ENCODE data around the gene ENKD1. TPM values are rescaled to one million over a fixed set of nuclear protein-coding genes. Genes with fewer than 3 reads are reported as not detected.

Gene ENKD1
- total RNA-seq, 3 donors from 2014 or later, result 18.6 to 21.0 (median 20.1) TPM

- Histone ChIP-seq H3K27me3 (no peaks in the 10 kb centered on the region), H3K27ac (no peak overlapping the region), H3K4me1 (peaks cover 0 to 3% of the 10 kb centered on the region in 2 donors), H3K4me3 (no peak overlapping the region), H3K9me3 (no peaks in the 10 kb centered on the region), H3K36me3 (peaks cover 3% of the 10 kb centered on the region)
- intact Hi-C loops (cut with DNase I; ENCODE audit: low total_unique reads), result no loop called here
- no peak for TF ChIP-seq POLR2A (IDR thresholded peaks at IDR 0.05)
- no peak for TF ChIP-seq CTCF (IDR thresholded peaks at IDR 0.05)
- no peak for TF ChIP-seq POLR2AphosphoS5 (IDR thresholded peaks at IDR 0.05)
- DNase-seq (ENCODE audit: low spot score in 2 of 2), result no peak
These were observed 34.0 kb downstream of the ENKD1 start for GRCh38 chr16:67632415-67633172.

GRCh38 chr16:67628216-67628615 is 38.3 kb downstream of the ENKD1 start:
- intact Hi-C loops (cut with DNase I; ENCODE audit: low total_unique reads), result no loop called here
- Histone ChIP-seq H3K36me3 (peaks cover 8% of the 10 kb centered on the region), H3K4me3 (no peak overlapping the region)

GRCh38 chr16:67613808-67614207 is 52.7 kb downstream of the ENKD1 start:
- no peak overlapping the region for H3K4me3 ChIP-seq
- no peaks in the 10 kb centered on the region for H3K27me3 ChIP-seq
- H3K9me3 ChIP-seq, result no peaks in the 10 kb centered on the region
- no peaks in the 10 kb centered on the region for H3K4me1 ChIP-seq
- peaks cover 5% of the 10 kb centered on the region for H3K36me3 ChIP-seq
- DNase-seq (ENCODE audit: low spot score in 2 of 2), result no peak
- intact Hi-C loops (cut with DNase I; ENCODE audit: low total_unique reads), result no loop called here
- no peak for TF ChIP-seq POLR2A (IDR thresholded peaks at IDR 0.05)
- TF ChIP-seq POLR2AphosphoS5 (IDR thresholded peaks at IDR 0.05), result no peak
- no peak for TF ChIP-seq CTCF (IDR thresholded peaks at IDR 0.05)
- no peak overlapping the region for H3K27ac ChIP-seq

More at GRCh38 chr16:67628216-67628615, 38.3 kb downstream of the ENKD1 start:
- Histone ChIP-seq H3K9me3 (no peaks in the 10 kb centered on the region), H3K27ac (no peak overlapping the region), H3K4me1 (peaks cover 0 to 3% of the 10 kb centered on the region in 2 donors), H3K27me3 (no peaks in the 10 kb centered on the region)
- TF ChIP-seq CTCF (IDR thresholded peaks at IDR 0.05), result no peak
- no peak for TF ChIP-seq POLR2AphosphoS5 (IDR thresholded peaks at IDR 0.05)
- no peak for TF ChIP-seq POLR2A (IDR thresholded peaks at IDR 0.05)
- no peak for DNase-seq (ENCODE audit: low spot score in 2 of 2)

Other genes with a start within 250 kb of the ENKD1 start
- 10 to 100 TPM in 2 of 3 donors, under 1 TPM in 1; 0.32 to 66.9 (median 10.2) TPM for gene HSD11B2, start 235.6 kb downstream of the ENKD1 start, total RNA-seq
- 100 to 1,000 TPM; 101 to 122 (median 104) TPM for gene ATP6V0D1, start 185.6 kb downstream of the ENKD1 start, total RNA-seq
- gene AGRP, start 183.2 kb downstream of the ENKD1 start, total RNA-seq, result not detected
- gene RIPOR1, start 137.9 kb downstream of the ENKD1 start, total RNA-seq, result 10 to 100 TPM; 32.0 to 50.5 (median 33.4) TPM
- 10 to 100 TPM; 27.8 to 51.7 (median 38.0) TPM for gene CTCF, start 104.2 kb downstream of the ENKD1 start, total RNA-seq
- 1 to 10 TPM in 2 of 3 donors, under 1 TPM in 1; 0.96 to 2.3 (median 1.6) TPM for gene CARMIL2, start 21.6 kb downstream of the ENKD1 start, total RNA-seq
- gene ACD, start 6.5 kb downstream of the ENKD1 start, total RNA-seq, result 10 to 100 TPM; 19.4 to 20.6 (median 19.8) TPM
- 1 to 10 TPM; 6.4 to 8.5 (median 7.2) TPM for gene PARD6A, start 5.8 kb downstream of the ENKD1 start, total RNA-seq
- 10 to 100 TPM in 2 of 3 donors, 1 to 10 TPM in 1; 7.2 to 18.1 (median 11.1) TPM for gene C16orf86, start 64 bp upstream of the ENKD1 start, total RNA-seq
- 10 to 100 TPM; 11.4 to 22.0 (median 21.4) TPM for gene GFOD2, start 52.6 kb upstream of the ENKD1 start, total RNA-seq
- 10 to 100 TPM in 2 of 3 donors, 1 to 10 TPM in 1; 7.7 to 13.2 (median 13.1) TPM for gene RANBP10, start 139.8 kb upstream of the ENKD1 start, total RNA-seq
- 1 to 10 TPM; 1.1 to 4.2 (median 3.9) TPM for gene TSNAXIP1, start 140.1 kb upstream of the ENKD1 start, total RNA-seq
- gene THAP11, start 175.6 kb upstream of the ENKD1 start, total RNA-seq, result 10 to 100 TPM; 51.1 to 57.8 (median 53.0) TPM
- gene NUTF2, start 180.2 kb upstream of the ENKD1 start, total RNA-seq, result 100 to 1,000 TPM in 1 of 3 donors, 10 to 100 TPM in 2; 91.5 to 168 (median 94.8) TPM
- 10 to 100 TPM; 35.0 to 52.0 (median 51.5) TPM for gene CENPT, start 180.9 kb upstream of the ENKD1 start, total RNA-seq
- gene EDC4, start 206.3 kb upstream of the ENKD1 start, total RNA-seq, result 10 to 100 TPM; 43.3 to 57.0 (median 53.6) TPM
- gene NRN1L, start 218.1 kb upstream of the ENKD1 start, total RNA-seq, result 1 to 10 TPM in 2 of 3 donors, not detected in 1; 1.3 to 1.4 TPM
- gene PSKH1, start 226.5 kb upstream of the ENKD1 start, total RNA-seq, result 10 to 100 TPM; 17.3 to 20.5 (median 17.4) TPM